Measurements from ENCODE around the gene FNDC3A.

The FNDC3A gene

DNA sequence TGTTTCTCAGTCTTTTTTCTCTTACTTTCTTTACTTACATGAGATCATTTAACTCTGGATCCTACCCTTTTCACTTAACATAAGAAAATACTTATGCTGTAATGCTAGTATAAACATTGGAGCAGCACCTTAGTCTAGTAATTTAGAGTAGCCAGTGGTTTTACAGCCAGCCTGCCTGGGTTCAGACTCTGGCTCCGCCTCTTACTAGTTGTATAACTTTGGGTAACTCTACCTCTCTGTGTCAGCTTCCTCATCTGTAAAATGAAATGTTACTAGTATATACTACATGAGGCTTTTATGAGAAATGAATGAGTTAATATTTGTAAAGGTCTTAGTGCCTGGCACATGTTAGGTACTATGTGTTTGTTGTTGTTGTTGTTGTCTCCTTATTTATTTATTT lies 277.6 kb downstream of the FNDC3A start:
- no peak for DNase-seq

DNA sequence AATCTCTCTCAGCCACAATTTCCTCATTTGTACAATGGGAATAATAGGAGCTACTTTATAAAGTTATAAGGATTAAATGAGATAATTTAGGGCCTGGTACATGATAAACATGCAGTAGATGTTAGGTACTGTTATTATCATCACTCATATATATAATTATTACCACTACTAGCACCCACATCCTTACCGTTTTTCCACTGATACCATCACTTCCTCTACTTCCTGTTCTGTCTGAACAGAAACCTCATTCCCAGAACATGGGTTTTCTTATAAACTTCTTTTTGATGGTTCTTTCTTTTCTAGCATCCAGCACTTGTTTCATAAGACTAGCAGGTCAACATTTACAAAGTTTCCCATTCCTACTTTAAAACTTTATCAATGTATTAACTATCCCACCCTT lies 278.3 kb downstream of the FNDC3A start:
- DNase-seq (no peak), ATAC-seq (no peak)

More for the DNA sequence above, 277.6 kb downstream of the FNDC3A start:
- ATAC-seq = no peak

DNA sequence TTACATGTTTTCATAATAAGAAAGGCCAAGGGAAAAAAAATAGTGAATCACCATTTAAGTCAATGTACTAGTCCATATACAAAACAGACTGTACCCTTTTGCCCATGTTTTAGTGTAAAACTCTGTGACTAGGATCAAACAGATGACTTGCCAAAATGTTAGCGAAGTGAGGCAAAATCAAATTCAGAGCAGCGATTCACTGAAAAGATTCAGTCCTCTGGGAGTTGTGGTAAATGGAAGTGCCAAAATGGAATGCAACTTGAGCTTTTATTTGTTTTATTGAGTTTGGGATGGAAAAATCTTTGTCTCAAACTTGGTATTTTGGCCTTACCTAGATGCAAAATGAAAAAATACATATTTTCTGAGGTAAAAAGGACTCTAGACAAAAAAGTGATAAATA lies 281.1 kb downstream of the FNDC3A start:
- ATAC-seq = no peak

DNA sequence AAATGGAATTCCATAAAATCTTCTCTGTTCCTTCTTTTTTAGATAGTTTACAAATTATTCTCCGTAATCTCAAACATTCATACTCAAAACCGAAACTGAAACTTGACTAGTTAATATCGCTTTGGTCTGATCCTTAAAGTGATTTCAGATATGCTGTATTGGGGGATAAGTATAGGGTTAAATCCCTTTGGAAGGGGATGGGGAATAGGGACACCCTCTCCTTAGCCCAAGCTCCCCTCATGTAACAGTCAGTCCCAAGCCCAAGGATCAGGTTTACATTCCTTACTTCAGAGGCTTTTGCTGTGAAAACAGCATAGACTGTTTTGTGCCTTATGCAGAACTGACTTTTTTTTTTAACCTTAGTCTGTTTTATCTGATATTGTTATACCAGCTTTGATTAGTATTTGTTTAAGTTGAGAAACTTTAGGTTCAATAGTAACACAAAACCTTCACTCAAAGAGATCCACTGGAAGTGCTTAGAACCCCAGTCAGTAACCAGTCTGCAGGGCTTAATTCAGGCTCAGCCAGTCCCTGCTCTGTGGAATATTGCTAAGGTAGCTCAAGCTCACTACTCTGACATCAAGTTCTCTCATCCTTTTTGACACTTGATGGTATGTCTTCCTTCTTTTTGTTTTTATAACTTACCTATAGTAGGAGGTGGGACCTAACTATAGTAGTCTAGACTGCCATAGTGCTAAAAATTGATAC lies 282.5 kb downstream of the FNDC3A start:
- DNase-seq = no peak
- no peak for ATAC-seq

More for the DNA sequence above, 281.1 kb downstream of the FNDC3A start:
- no peak for DNase-seq

Data from stimulated activated naive CD8-positive, alpha-beta T cell treated with anti-CD3 and anti-CD28 coated beads, Interleukin-15, Interleukin-2, amounts not matched to agents 100 U/mL and 50 U/mL, for 24 hours (primary cell).